Brain microvascular endothelial cell (primary cell): ENCODE results near the gene ZRANB1.

Source experiments
- DNase-seq: peaks from one replicate; pipeline ENCODE4 v3.0.0-alpha.2; 2020
- H3K27ac ChIP-seq: fragments of 250-450 bp; sonication (Bioruptor Pico); 2 replicates; pipeline ENCODE4 v1.5.1; 2020; ENCODE audit warnings: mild to moderate bottlenecking, moderate library complexity
- H3K27me3 ChIP-seq: fragments of 250-450 bp; sonication (Bioruptor Pico); replicated peaks from 2 replicates; pipeline ENCODE4 v1.5.1; 2020; ENCODE audit warnings: mild to moderate bottlenecking
- H3K36me3 ChIP-seq: fragments of 250-450 bp; sonication (Bioruptor Pico); replicated peaks from 2 replicates; pipeline ENCODE4 v1.5.1; 2020; ENCODE audit warnings: mild to moderate bottlenecking
- H3K4me3 ChIP-seq: 2 replicates; pipeline ENCODE4 v1.5.1; 2011; ENCODE audit warnings: low read depth, mild to moderate bottlenecking, control low read depth, low read length, moderate library complexity
- CTCF ChIP-seq: IDR thresholded peaks from 2 replicates; pipeline ENCODE4 v1.5.1; 2011; ENCODE audit warnings: low read depth, mild to moderate bottlenecking, moderate library complexity, low read length, control low read depth, inconsistent platforms; ENCODE audit errors: missing control alignments
- in situ Hi-C: cut with HindIII; loops from 2 replicates; pipeline ENCODE4 v1.10.0; 2017; ENCODE audit warnings: low sequenced_read_pairs, low pct_ligation_motif_present

Gene ZRANB1

GRCh38 chr10:124949543-124949942, 7.6 kb downstream of the ZRANB1 start:
- peak; percentile 5 for TF ChIP-seq CTCF
- DNase-seq, result no peak
- no peaks in the 10 kb centered on the region for H3K36me3 ChIP-seq
- no peak overlapping the region for H3K27ac ChIP-seq
- H3K4me3 ChIP-seq, result no peak overlapping the region
- in situ Hi-C loops, result no loop called here
- H3K27me3 ChIP-seq, result no peaks in the 10 kb centered on the region

GRCh38 chr10:124952123-124952522, 10.2 kb downstream of the ZRANB1 start:
- Histone ChIP-seq H3K4me3 (no peak overlapping the region), H3K27me3 (no peaks in the 10 kb centered on the region), H3K36me3 (no peaks in the 10 kb centered on the region), H3K27ac (no peak overlapping the region)
- TF ChIP-seq CTCF, result no peak
- in situ Hi-C loops, result no loop called here
- no peak for DNase-seq

GRCh38 chr10:124953421-124953820, 11.5 kb downstream of the ZRANB1 start:
- in situ Hi-C loops, result no loop called here
- TF ChIP-seq CTCF, result no peak
- Histone ChIP-seq H3K36me3 (no peaks in the 10 kb centered on the region), H3K27ac (no peak overlapping the region), H3K27me3 (no peaks in the 10 kb centered on the region), H3K4me3 (no peak overlapping the region)
- DNase-seq, result no peak

GRCh38 chr10:124955243-124955642, 13.3 kb downstream of the ZRANB1 start:
- in situ Hi-C loops, result no loop called here
- H3K4me3 ChIP-seq, result no peak overlapping the region
- H3K27ac ChIP-seq, result no peak overlapping the region
- H3K36me3 ChIP-seq, result no peaks in the 10 kb centered on the region
- DNase-seq, result no peak
- no peak for TF ChIP-seq CTCF
- no peaks in the 10 kb centered on the region for H3K27me3 ChIP-seq

- TF ChIP-seq CTCF, result no peak
- Histone ChIP-seq H3K36me3 (no peaks in the 10 kb centered on the region), H3K4me3 (no peak overlapping the region), H3K27ac (no peak overlapping the region), H3K27me3 (no peaks in the 10 kb centered on the region)
- no peak for DNase-seq
- in situ Hi-C loops, result no loop called here
Measured at GRCh38 chr10:124955868-124956267, 13.9 kb downstream of the ZRANB1 start.

- no peak for DNase-seq
- in situ Hi-C loops, result no loop called here
- no peaks in the 10 kb centered on the region for H3K36me3 ChIP-seq
Measured at GRCh38 chr10:124956764-124957163, 14.8 kb downstream of the ZRANB1 start.

More at GRCh38 chr10:124956764-124957163, 14.8 kb downstream of the ZRANB1 start:
- Histone ChIP-seq H3K27ac (no peak overlapping the region), H3K4me3 (no peak overlapping the region), H3K27me3 (no peaks in the 10 kb centered on the region)
- TF ChIP-seq CTCF, result no peak
